HepG2 (cell line): ENCODE data around the gene RFX2. TPM values are rescaled to one million over a fixed set of nuclear protein-coding genes. Genes with fewer than 3 reads are reported as not detected.

Source experiments
- BCL6 ChIP-seq: IDR thresholded peaks from 2 replicates; pipeline ENCODE4 v1.6.1; 2016; ENCODE audit warnings: missing genetic modification reagents, missing compliant biosample characterization
- ETV5 ChIP-seq: IDR thresholded peaks from 2 replicates; pipeline ENCODE4 v1.6.1; 2018; ENCODE audit warnings: missing biosample characterization, missing genetic modification reagents, inconsistent platforms, borderline replicate concordance
- FUBP1 ChIP-seq: sonication (generic); formaldehyde crosslinking; IDR thresholded peaks from 2 replicates; pipeline ENCODE4 v1.5.1; 2020; ENCODE audit warnings: missing genetic modification reagents, mild to moderate bottlenecking, borderline replicate concordance
- HNF1A ChIP-seq, 2 experiments: sonication (generic) in 1 of 2; formaldehyde crosslinking in 1 of 2; IDR thresholded peaks; 2 replicates each; pipeline versions ENCODE4 v1.4.0 to v1.6.1; 2016 to 2020; ENCODE audit warnings: borderline replicate concordance in 1 of 2, low read depth in 1 of 2, mild to moderate bottlenecking in 1 of 2, missing genetic modification reagents in 1 of 2
- MLX ChIP-seq: IDR thresholded peaks from 2 replicates; pipeline ENCODE4 v1.6.1; 2016
- NAIF1 ChIP-seq: sonication (generic); formaldehyde crosslinking; IDR thresholded peaks from 2 replicates; pipeline ENCODE4 v1.5.0; 2020; ENCODE audit warnings: mild to moderate bottlenecking, missing genetic modification reagents, borderline replicate concordance
- NCOR1 ChIP-seq: fragments of 200-600 bp; sonication (generic); IDR thresholded peaks from 2 replicates; pipeline ENCODE4 v1.7.0; 2017; ENCODE audit warnings: antibody characterized with exemption, low read length, borderline replicate concordance
- SPEN ChIP-seq: sonication (generic); formaldehyde crosslinking; IDR thresholded peaks from 2 replicates; pipeline ENCODE4 v1.5.1; 2020; ENCODE audit warnings: low read depth, mild to moderate bottlenecking, missing genetic modification reagents
- SUZ12 ChIP-seq: fragments of 150-350 bp; IDR thresholded peaks from 2 replicates; pipeline ENCODE4 v1.6.1; 2014; ENCODE audit warnings: low read depth, low read length
- TBX2 ChIP-seq: sonication (generic); formaldehyde crosslinking; IDR thresholded peaks from 2 replicates; pipeline ENCODE4 v1.5.0; 2020; ENCODE audit warnings: missing genetic modification reagents, mild to moderate bottlenecking, borderline replicate concordance
- TEAD3 ChIP-seq: optimal IDR thresholded peaks from 2 replicates; pipeline ENCODE3; 2016; ENCODE audit warnings: borderline replicate concordance
- ZBTB38 ChIP-seq: sonication (generic); formaldehyde crosslinking; IDR thresholded peaks from 2 replicates; pipeline ENCODE4 v1.5.1; 2020; ENCODE audit warnings: mild to moderate bottlenecking, missing genetic modification reagents
- ZNF136 ChIP-seq: sonication (generic); formaldehyde crosslinking; IDR thresholded peaks from 2 replicates; pipeline ENCODE4 v1.8.1; 2022; ENCODE audit warnings: low read depth, mild to moderate bottlenecking, moderate library complexity, missing genetic modification reagents
- ZNF616 ChIP-seq: sonication (generic); formaldehyde crosslinking; IDR thresholded peaks from 2 replicates; pipeline ENCODE4 v1.5.0; 2020; ENCODE audit warnings: low read depth, mild to moderate bottlenecking, missing genetic modification reagents
- ZNF687 ChIP-seq: sonication (generic); formaldehyde crosslinking; IDR thresholded peaks from 2 replicates; pipeline ENCODE4 v1.5.1; 2020; ENCODE audit warnings: mild to moderate bottlenecking, missing genetic modification reagents, moderate library complexity
- ZNF800 ChIP-seq: sonication (generic); formaldehyde crosslinking; IDR thresholded peaks from 2 replicates; pipeline ENCODE4 v1.4.0; 2020; ENCODE audit warnings: missing genetic modification reagents
- polyA plus RNA-seq, 8 experiments: library from polyadenylated mRNA; depleted of rRNA in 3 of 8; stranded (reverse) in 7 of 8; unstranded in 1 of 8; fragments of >200 nt; fragmentation: Illumina TruSeq in 4 of 8; extraction: Trizol in 4 of 8; gene quantifications; 2 replicates each; pipeline versions ENCODE4 v1.2.1 to v1.2.3, GENCODE V29; 2011 to 2016; ENCODE audit warnings: low read depth in 4 of 8, missing spikeins in 1 of 8, mixed read lengths in 1 of 8; ENCODE audit not compliant: insufficient read depth in 1 of 8
- total RNA-seq, 5 experiments: library from RNA; depleted of rRNA; stranded (reverse); fragments of >200 nt; fragmentation: Illumina TruSeq; extraction: Trizol; gene quantifications; 2 replicates each; pipeline ENCODE4 v1.2.3, GENCODE V29; 2016; ENCODE audit warnings: low read depth in 1 of 5

RFX2 gene
- total and polyA plus RNA-seq, 2 of the 13 experiments (the other 11 are each of a cell fraction or from before 2014, with no cell fraction given) = 2.8 to 3.3 TPM

- 0 out of 2 replicates have a peak, but pooled peaks have one; percentile 28 for TF ChIP-seq TBX2 (CRISPR knock-in tag)
- peak; percentile 33; the same call in 1 of the 2 replicates for TF ChIP-seq ZNF687
- no peak for TF ChIP-seq MLX (CRISPR knock-in tag)
- peak; percentile 71 for TF ChIP-seq HNF1A (IDR thresholded peaks at IDR 0.05; ENCODE audit: low read depth)
- peak; percentile 61; the same call in 1 of the 2 replicates for TF ChIP-seq HNF1A (CRISPR knock-in tag; IDR thresholded peaks at IDR 0.05; ENCODE audit: borderline replicate concordance)
- TF ChIP-seq NAIF1 (CRISPR knock-in tag) = no peak
- no peak for TF ChIP-seq SPEN (CRISPR knock-in tag)
- no peak for TF ChIP-seq SUZ12
- no peak for TF ChIP-seq ZNF616 (CRISPR knock-in tag)
- TF ChIP-seq ZNF136 (CRISPR knock-in tag) = no peak
- TF ChIP-seq FUBP1 (CRISPR knock-in tag) = no peak
- peak; percentile 44; the same call in 1 of the 2 replicates for TF ChIP-seq NCOR1
- peak; percentile 99 for TF ChIP-seq BCL6 (CRISPR knock-in tag)
- no peak for TF ChIP-seq ZBTB38
- 0 out of 2 replicates have a peak, but pooled peaks have one; percentile 43 for TF ChIP-seq ZNF800
- peak; percentile 7; the same call in 1 of the 2 replicates for TF ChIP-seq ETV5 (CRISPR knock-in tag)
- peak; percentile 40 for TF ChIP-seq TEAD3 (CRISPR knock-in tag)
These were observed 23.2 kb downstream of the RFX2 start (continued) for GRCh38 chr19:6087074-6087571.
